Activated naive CD8-positive, alpha-beta T cell treated with anti-CD3 and anti-CD28 coated beads, Interleukin-2, amount 50 U/mL, for 16 hours (primary cell): ENCODE results near the gene GALNT15.

ENCODE experiments used
- DNase-seq: peaks from one replicate; pipeline ENCODE4 v3.0.0-alpha.2; 2020; ENCODE audit warnings: low read depth, low spot score

The GALNT15 gene

DNA sequence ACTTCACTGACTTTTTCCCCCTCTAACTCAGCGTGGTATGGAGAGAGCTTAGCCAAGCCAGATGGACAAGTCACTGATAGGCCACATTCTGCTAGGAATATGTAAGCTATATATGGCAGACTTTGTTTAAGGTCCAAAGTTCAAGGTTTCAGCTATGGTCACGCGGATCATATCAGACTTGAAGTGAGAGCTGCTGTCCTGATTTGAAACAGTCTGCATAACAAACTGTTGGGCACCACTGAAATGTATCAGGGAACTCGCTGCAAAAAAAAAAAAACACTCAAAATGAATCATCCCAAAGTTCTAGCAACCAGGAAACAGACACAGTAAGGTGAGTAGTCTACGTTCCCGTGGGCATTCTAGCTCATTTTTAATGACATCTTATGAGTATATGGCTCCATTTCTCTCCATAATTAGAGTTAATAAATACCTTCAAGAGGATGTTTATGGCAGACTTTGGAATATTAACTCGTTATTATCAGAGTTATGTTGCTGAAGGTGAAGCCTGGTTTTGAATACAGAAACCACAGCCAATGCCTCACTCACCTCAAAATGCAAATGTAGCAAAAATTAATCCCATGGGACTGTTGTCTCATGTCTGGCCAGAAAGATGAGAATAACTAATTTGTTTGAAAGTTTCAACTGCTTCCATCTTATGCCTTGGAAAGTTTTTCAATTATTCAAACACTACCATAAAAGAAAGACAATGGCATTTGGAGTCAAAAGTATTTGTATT, 77.9 kb downstream of the GALNT15 start:
- no peak for DNase-seq

DNA sequence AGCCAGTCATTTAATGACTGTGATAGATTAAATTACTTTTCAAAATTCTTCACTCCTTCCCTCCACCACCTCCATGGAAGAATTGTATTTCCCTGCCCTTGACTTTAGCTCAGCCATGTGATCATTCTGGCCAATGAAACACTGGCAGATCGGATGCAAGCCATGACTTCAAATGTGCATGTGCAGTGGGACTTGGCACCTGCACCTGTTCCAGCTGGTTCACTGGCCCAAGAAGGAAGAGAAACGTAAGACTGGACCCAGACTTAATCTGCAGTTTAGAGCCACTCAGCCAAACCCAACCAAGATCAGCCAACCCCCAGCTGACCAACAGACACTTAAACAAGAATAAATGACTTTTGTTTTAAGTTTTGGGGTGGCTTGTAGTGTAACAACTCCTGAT, 78.5 kb downstream of the GALNT15 start:
- DNase-seq = no peak

DNA sequence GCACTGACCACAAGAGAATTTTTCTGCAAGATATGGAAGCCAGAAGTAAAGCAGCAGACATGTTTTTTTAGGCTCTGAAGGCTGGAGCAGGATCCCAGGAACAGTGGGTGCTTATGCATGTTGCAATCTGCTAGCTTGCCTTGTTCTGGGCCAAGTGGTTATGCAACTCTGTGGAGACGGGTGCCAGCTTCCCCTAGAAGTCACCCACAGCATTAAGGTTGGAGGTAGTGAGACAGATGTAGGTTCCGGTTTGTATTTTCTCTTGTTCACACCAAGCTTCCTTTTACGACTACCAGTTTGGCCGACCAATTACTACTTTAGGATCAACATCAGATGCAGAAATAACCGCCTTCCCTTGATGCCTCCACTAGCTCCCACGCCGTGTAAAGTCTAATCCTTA, 79.1 kb downstream of the GALNT15 start:
- DNase-seq = no peak

DNA sequence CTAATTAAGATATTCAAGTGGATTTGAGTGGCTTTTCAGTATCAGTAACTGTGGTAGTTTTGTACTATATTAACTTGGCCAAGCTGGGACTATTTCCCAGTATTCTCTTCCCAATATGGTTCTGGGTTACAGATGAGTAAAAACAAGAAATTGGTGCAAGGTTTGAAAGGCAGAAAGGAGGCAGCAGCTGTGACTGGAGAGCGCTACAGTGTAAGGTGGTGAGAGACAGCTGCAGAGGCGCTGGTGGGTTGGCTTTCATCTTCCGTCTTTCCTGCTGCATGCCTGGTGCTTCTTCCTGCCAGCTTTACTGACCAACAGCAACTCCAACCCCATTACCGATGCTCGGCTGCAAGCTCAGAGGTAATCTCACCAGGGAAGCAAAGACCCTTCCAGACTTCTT, 80.4 kb downstream of the GALNT15 start:
- no peak for DNase-seq

DNA sequence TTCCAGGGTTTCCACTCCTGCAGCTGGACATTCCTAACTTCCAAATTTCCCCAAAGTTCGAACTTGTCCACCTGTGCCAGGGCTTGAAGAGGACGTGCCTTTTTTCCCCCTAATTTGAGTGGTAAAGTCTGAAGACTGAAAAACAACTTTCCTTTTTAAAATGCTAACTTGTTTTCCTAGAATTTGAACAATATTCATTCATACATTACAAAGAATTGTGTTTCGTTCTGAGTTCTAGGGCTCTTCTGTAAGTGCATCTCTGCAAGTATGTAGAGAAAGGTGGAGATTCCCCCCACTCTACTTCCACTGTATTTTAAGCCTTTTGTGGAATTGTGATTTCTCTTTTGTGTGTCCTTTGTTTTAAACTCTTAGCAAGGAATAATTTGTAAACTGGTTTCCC, 80.8 kb downstream of the GALNT15 start:
- no peak for DNase-seq

DNA sequence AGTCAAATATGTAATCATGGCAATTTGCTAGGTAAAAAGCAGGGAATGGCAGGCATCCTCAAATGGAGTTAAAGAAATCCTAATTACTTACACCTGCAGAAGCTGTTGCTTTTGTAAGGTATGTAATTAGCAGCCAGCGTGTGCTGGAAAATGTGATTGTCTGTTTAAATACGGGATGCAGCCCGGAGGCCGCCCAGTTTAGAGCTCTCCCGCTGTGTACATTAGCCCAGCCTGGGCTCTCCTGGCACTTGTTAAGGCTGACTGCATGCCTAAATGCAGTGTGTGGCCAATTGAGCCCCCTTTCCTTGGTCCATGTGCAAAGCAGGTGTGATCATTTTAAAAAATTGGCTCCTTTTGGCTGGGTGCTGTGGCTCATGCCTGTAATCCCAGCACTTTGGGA, 81.2 kb downstream of the GALNT15 start:
- no peak for DNase-seq

DNA sequence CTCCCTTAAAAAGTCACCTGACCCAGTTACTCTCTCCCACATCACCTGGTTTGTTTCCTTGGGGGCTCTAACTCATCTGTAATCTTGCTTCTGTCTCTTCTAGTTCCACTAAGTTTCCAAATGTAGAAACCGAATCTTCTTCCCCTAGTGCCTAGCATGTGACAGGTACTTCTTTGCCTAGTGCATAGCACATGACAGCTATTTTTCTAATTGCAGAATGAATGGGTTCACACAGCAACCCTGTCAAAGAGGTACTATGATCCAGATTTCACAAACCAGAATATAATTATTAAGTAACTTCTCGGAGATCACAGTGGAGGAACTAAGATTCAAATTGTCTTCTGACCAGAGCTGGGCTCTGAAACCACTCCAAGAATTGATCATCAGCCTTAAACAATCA, 82.8 kb downstream of the GALNT15 start:
- DNase-seq = no peak

DNA sequence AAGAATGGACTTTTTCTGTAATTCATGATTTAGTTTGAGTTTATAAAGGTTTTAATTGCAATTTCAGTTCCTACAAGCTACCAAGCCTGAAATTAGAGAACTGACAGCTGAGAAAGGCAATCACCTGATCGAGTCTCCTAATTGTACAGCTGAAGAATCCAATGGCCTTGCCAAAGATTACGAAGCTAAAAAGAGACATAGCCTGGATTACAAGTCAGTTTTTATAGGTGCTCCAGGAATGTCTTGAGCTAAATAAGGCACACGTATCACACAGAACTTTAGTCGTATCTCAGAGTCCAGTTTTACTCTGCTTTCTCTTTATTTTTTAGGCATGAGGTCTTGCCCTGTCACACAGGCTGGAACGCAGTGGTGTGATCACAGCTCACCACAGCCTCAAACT, 83.7 kb downstream of the GALNT15 start:
- no peak for DNase-seq

DNA sequence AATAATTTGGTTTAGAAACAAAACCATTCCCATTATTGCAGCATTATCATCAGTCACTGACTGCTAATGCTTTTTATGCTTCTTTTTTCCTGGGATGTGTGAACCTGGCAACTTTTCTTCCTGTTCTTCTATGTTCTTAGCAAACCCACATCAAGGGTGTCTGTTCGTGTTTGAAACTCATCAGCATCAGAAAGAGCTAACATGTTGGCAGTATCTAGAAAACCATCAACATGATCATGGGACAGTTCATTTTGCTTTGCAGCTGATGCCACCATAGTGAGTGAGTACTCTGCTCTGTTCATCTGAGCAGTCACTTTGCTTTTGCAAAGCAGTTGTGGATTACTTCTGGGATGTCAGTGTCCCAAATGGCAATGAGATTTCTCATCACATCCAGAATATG, 84.4 kb downstream of the GALNT15 start:
- no peak for DNase-seq

DNA sequence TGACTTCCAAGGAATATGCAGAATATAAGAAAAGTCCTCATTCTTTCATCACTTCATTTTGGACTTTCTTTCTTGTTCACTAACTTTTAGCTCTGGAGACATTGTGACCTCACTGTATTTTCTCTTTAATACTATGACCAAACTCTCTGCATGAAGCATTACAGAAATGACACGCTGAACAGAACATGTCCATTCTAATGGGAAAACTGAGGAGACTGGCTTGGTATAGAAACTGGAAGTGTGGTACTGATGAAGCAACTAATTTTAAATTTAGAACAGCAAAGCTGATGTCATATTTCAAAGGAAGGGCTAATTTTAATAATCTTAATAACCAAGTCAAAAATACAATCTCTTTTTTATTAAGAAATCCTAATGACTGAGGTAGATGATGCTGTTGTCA, 85.6 kb downstream of the GALNT15 start:
- no peak for DNase-seq

DNA sequence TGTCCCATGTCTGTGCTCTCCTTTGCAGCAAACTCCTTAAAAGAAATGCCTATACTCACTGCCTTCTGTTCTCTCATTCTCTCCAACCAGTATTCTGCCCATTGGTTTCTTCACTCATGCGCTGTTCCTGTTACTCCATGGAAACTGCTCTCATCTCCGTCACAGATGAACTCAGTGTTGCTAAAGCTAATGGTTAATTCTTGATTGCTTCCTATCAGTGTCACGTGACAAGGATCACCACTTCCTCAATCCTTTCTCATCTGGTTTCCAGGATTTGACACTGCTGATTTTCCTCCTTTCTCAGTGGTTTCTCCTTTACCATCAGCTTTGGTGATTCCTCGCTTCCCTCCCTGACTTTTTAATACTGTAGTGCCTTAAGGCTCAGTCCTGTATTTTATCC, 87.7 kb downstream of the GALNT15 start:
- DNase-seq = no peak

DNA sequence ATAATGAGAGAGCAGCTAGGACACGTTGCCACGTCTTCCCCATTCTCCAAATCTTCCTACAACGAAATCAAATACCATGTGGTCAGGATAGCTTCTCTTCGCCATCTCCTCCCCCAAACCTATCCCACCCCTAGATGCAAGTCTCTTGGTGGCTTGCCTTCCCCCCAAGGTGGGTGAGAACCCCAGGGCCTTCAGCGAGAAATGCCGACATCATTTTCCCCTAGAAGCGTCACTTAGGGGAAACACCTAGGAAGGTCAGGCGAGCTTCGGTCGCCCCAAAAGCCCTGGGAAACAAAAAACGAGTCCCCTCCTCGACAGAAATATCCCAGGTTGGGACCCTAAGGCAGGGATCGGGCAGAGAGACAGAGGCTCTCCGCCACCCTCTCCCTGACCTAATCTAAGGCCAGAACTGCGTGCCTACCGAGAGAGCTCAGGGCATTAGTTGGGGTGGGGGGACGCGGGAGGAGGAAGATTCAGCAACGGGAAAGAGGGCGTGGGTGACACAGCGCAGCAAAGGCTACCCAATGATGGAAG, 89.8 kb downstream of the GALNT15 start:
- no peak for DNase-seq

DNA sequence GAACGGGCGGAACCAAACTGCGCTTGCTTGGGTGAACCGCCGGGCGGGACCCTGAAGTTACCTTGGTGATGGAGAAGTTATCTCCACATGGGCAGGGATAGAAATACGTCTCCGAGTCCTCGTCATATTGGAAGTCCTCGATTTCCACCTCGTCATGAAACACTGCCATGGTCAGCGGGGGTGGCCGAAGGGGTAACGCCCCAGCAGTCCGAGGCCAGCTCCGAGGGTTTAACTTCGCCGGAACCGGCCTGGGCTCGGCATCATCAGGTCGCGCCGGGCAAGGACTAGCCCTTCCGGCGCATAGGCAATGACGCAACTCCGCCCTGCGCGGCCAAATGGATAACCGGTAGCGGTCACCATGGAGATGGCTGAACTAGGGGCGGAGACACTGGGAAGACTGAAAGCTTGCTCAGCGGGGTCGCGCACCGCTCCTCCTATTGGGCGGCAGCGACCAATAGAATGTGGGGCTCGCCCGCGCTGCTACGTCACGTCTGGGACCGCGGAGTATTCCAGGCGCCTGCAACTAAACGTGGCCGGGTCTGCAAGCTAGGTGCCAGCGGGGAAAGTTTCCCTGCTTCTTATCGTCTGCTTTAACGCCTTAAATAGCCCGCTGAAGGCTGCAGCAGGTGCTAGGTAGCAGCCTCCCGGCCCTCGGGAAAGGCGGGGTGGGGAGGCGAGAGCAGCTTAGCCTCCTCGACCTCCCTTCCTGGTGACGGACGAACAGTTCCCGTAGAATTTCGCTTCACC, 90.4 kb downstream of the GALNT15 start, which contains the start of the genes DPH3 and OXNAD1:
Gene DPH3, minus strand, starts transcription at position 236 of the 747 bp plus-strand sequence. Its CDS starts 67 bp downstream, at position 169.
Gene OXNAD1, plus strand, starts transcription at position 505 of the 747 bp plus-strand sequence. CDS start 5,741 bp downstream, outside the sequence.
- peak; percentile 97 for DNase-seq

DNA sequence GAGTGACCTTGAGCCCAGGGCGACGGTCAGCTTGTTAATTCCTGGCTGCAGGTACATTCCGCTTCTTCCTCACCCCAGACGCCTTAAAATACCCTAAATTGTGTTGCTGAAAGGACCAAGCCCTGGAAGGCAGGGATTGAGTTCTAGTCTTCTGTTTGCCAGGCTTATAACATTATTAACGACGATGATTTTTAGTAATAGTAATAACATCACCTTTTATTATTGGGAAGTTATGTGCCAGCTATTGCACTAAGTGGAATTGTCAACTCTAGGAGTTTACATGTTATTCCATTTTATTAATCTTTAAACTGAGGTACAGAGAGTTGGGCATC, 90.9 kb downstream of the GALNT15 start:
- DNase-seq = no peak

DNA sequence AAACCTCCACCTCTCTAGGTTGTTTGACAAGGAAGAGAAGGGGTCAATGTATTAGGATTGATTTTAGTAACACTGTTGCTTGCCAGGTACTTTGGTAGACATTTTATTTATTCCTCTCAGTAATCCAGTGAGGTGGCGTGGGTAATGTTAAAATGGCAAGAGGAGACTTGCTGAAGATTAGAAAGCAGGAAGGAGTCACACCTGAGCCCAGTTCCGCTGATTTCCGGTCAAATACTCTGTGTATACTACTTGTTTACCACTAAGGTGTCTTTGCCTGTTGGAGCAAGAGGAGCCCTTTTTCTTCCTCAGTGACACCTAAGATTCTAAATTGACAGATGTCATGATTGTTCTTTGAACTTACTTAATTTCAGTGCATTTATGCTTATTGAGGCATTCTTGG, 92.2 kb downstream of the GALNT15 start:
- DNase-seq = no peak

DNA sequence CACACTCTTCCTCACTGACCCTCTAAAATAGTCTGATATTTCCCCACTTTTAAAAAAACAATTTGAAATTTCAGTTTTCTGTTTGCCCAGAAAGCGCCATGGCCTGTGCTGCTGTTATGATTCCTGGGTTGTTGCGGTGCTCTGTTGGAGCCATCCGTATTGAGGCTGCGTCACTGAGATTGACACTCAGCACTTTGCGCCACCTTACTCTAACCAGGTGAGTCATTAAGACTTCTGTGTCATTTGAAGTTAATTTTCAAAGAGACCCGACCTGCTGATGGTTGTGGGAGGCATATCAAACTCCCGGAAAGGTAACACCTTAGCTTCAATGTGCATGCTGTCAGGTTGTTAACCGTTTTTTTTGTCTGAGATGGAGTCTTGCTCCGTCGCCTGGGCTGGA, 96.4 kb downstream of the GALNT15 start:
- DNase-seq = no peak

DNA sequence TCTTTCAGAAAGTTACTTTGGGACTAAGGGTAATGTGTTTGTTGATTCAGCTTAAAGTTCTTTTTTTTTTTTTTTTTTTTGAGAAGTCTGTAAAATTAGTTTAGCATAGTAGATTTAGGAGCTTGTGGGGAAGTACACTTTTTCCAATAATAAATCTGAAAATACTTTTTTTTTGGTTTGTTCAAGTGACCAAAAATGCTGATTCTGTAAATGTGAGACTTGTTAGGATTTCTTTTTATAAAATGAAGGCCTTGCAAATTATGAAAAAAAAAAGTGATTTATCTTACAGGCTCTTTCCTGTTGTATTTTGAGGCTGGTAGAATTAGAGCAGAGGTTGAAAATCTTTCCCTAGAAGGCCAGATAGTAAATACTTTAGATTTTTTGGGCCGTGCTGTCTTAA, 98.1 kb downstream of the GALNT15 start:
- no peak for DNase-seq

DNA sequence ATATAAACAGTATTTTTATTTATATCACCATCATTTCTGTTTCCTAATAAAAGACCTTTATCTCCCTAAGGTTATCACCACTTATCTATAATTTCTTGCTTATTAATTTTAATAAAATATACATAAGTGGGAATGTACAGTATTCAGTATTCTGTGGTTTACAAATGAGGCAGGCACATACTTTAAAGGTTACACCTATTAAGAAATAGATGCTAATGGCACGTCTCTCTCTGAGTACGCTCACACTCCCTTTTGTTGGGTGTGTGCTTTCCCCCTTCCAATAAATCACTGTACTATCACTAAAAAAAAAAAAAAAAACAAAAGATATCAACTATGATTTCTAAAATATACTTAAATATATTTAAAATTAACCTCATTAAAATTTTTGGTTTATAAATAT, 99.4 kb downstream of the GALNT15 start:
- no peak for DNase-seq

DNA sequence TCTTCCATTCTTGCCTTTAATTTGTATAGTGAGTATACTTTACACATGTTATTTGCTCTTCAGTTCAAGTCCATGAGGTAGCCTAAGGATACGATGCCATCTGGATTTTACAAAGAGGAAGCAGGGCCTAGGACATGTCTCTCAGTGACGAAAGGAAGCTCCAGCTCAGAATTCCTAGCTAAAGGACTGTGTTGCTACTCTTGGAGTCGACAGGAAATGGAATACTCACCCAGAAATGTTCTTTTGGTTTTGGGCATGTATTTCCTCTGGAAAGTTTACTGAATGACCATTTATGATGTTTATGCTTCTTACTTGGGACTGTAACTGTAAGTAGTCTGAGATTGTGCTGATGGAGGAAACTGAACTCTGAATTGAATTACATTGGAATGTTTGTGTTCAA, 103.0 kb downstream of the GALNT15 start:
- no peak for DNase-seq

DNA sequence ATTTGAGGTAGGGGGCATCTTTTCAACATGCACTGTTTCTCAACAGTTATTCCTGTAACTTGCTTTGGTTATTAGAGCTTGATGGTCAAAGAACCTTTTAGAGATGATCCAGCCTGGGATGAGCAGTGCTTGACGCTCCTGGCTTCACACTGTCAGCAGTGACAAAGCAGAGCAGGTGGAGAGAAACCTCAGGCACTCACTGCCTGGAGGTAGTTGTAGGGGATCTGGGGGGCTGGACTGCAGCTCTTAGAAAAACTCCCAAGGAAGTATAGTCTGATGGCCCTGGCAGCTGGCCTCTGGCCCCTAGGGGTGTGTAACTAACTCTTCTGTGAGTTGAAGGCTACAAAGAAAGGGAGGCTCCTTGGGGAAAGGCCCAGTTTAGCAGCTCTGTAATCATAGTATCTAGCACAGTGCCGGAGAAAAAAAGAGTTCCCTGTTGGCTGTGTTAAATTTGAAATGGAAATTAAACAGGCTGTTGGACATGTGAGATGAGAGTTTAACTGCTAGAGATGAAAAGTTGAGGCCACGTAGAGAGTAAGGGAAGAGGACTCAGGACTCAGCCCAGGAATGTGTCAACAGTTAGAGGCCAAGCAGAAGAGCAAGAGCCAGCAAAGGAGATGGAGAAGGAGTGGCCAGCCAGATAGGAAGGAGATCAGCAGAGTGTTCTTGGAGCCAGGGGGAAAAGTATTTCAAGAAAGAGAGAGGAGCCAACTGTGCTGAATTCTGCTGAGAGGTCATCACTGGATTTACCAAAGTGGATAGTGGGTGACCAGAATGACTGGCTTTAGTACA, 104.7 kb downstream of the GALNT15 start:
- DNase-seq = no peak

DNA sequence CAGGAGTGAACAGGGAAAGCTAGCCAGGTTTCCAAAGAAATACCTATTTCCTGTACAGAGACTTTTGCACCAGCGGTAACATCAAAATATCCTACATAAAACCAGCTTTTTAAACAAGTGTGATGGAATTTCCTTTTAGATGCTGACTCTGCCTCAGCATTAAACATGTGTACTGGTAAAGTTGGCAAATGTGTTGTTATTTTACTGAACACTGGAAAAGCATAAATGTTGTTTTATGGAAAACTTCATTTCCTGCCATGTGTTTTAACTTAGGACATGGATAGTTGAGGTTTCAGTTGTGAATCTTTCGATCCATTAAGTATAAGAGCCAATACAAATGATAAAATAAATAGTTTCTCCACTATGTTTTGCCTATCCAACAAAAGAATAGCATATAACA, 106.2 kb downstream of the GALNT15 start:
- no peak for DNase-seq
